GM12878 (cell line): ENCODE results near the gene TFR2. TPM values are rescaled to one million over a fixed set of nuclear protein-coding genes. Genes with fewer than 3 reads are reported as not detected.
"Not testable (repeated sequence)": the region's sequence is repeated elsewhere in the genome, so short reads cannot be mapped to it uniquely, and the experiment has no call there.

Experiments
- ATAC-seq: fragments of 200-7000 bp; cut with Tn5 transposase; 3 replicates; pipeline ENCODE4 v1.9.1; 2020; ENCODE audit warnings: mild to moderate bottlenecking, moderate library complexity
- BruUV-seq: library from RNA; stranded (reverse); fragments of 400-500 nt; replicated peaks from 2 replicates; lab custom pipeline; 2021; lab: Mats Ljungman, UMichigan
- CTCF ChIA-PET: fragments of 300-600 bp; sonication (Branson Sonifier 250); formaldehyde crosslinking; extraction: SDS; loops from one replicate; lab custom pipeline; 2021; ENCODE audit warnings: inconsistent platforms; lab: Yijun Ruan, JAX
- POLR2A ChIA-PET: fragments of 350-600 bp; formaldehyde crosslinking; extraction: SDS; loops from one replicate; lab custom pipeline; 2021; ENCODE audit warnings: inconsistent platforms; lab: Charles Lee
- RAD21 ChIA-PET: fragments of 300-600 bp; sonication (Branson Sonifier 250); formaldehyde crosslinking; loops from one replicate; lab custom pipeline; 2023; ENCODE audit warnings: antibody characterized with exemption; ENCODE audit not compliant: unreplicated experiment; lab: Charles Lee
- SMC1A ChIA-PET: fragments of 300-600 bp; sonication (Branson Sonifier 250); formaldehyde crosslinking; loops from one replicate; lab custom pipeline; 2023; ENCODE audit not compliant: unreplicated experiment, uncharacterized antibody; lab: Charles Lee
- DNase-seq: peaks from one replicate; pipeline ENCODE4 v3.0.0-alpha.2; 2011; ENCODE audit warnings: low read depth, low spot score
- FAIRE-seq: peaks from 3 replicates; lab custom pipeline; 2011; peaks lifted over from hg19 to GRCh38; lab: Jason Lieb, UNC
- H2AFZ ChIP-seq: 2 replicates; pipeline ENCODE4 v1.6.0; 2011; ENCODE audit warnings: low read depth, low read length, control low read depth; ENCODE audit not compliant: control insufficient read depth
- H3K27ac ChIP-seq: 2 replicates; pipeline ENCODE4 v1.5.1; 2011; ENCODE audit warnings: control low read depth; ENCODE audit not compliant: control insufficient read depth, insufficient read depth
- H3K27me3 ChIP-seq, 2 experiments: replicated peaks in 1 of 2; 2 replicates each; pipeline versions ENCODE4 v1.6.0 to v1.6.1; 2011; ENCODE audit warnings: low read length in 1 of 2; ENCODE audit not compliant: control insufficient read depth in 2 of 2, insufficient read depth in 2 of 2
- H3K36me3 ChIP-seq, 2 experiments: 2 replicates each; pipeline ENCODE4 v1.5.1; 2011; ENCODE audit warnings: low read length in 1 of 2; ENCODE audit not compliant: control insufficient read depth in 2 of 2, insufficient read depth in 2 of 2
- H3K4me1 ChIP-seq: 2 replicates; pipeline ENCODE4 v1.6.1; 2011; ENCODE audit warnings: mild to moderate bottlenecking, low read length, moderate library complexity, mixed read lengths; ENCODE audit not compliant: control insufficient read depth, insufficient read depth
- H3K4me2 ChIP-seq: 2 replicates; pipeline ENCODE4 v1.6.0; 2011; ENCODE audit warnings: control low read depth; ENCODE audit not compliant: control insufficient read depth, insufficient read depth
- H3K4me3 ChIP-seq: fragments of 200-600 bp; sonication (generic); 2 replicates; pipeline ENCODE4 v1.5.1; 2016
- H3K79me2 ChIP-seq: 2 replicates; pipeline ENCODE4 v1.6.0; 2011; ENCODE audit warnings: low read length; ENCODE audit not compliant: control insufficient read depth, insufficient read depth
- H3K9ac ChIP-seq: 2 replicates; pipeline ENCODE4 v1.8.0; 2011; ENCODE audit warnings: low read length, control low read depth, mixed read lengths; ENCODE audit not compliant: control insufficient read depth, insufficient read depth
- H3K9me3 ChIP-seq: replicated peaks from 3 replicates; pipeline ENCODE4 v1.5.1; 2011; ENCODE audit warnings: mild to moderate bottlenecking, low read length; ENCODE audit not compliant: control insufficient read depth, insufficient read depth
- H4K20me1 ChIP-seq: 2 replicates; pipeline ENCODE4 v1.6.0; 2011; ENCODE audit not compliant: control insufficient read depth, insufficient read depth
- BHLHE40 ChIP-seq, 2 experiments: fragments of 450-650 bp in 1 of 2; IDR thresholded peaks; 2 replicates each; pipeline ENCODE4 v1.6.1; 2011 to 2017; ENCODE audit warnings: low read depth in 2 of 2, borderline replicate concordance in 1 of 2, improper control_type of control experiment in 1 of 2, low read length in 1 of 2, mild to moderate bottlenecking in 1 of 2
- CEBPB ChIP-seq, 2 experiments: fragments of 150-350 bp in 1 of 2; IDR thresholded peaks; 2 replicates each; pipeline ENCODE4 v1.6.1; 2012 to 2014; ENCODE audit warnings: low read depth in 2 of 2, low read length in 2 of 2, borderline replicate concordance in 1 of 2, inconsistent platforms in 1 of 2
- EZH2 ChIP-seq: IDR thresholded peaks from 2 replicates; pipeline ENCODE4 v1.6.1; 2012; ENCODE audit warnings: low read depth, mild to moderate bottlenecking, control low read depth, inconsistent platforms, low read length, borderline replicate concordance; ENCODE audit not compliant: control insufficient read depth
- FOXM1 ChIP-seq: IDR thresholded peaks from 2 replicates; pipeline ENCODE4 v1.6.1; 2012; ENCODE audit warnings: low read depth, mild to moderate bottlenecking, inconsistent platforms, low read length, moderate library complexity
- NBN ChIP-seq: fragments of 450-650 bp; IDR thresholded peaks from 2 replicates; pipeline ENCODE4 v1.6.1; 2016
- NRF1 ChIP-seq: conservative IDR thresholded peaks from 2 replicates; pipeline ENCODE4 v1.6.1; 2011; ENCODE audit warnings: mild to moderate bottlenecking, low read depth, low read length, improper control_type of control experiment
- PAX8 ChIP-seq: fragments of 450-650 bp; IDR thresholded peaks from 2 replicates; pipeline ENCODE4 v1.6.1; 2017; ENCODE audit warnings: mild to moderate bottlenecking, moderate library complexity
- PML ChIP-seq: IDR thresholded peaks from 2 replicates; pipeline ENCODE4 v1.6.1; 2012; ENCODE audit warnings: low read length, inconsistent platforms
- POLR2A ChIP-seq: IDR thresholded peaks from 2 replicates; pipeline ENCODE4 v1.6.1; 2011; ENCODE audit warnings: low read depth, mild to moderate bottlenecking, low read length
- POLR2AphosphoS5 ChIP-seq: IDR thresholded peaks from 2 replicates; pipeline ENCODE4 v1.6.1; 2011; ENCODE audit warnings: mild to moderate bottlenecking, low read length, inconsistent platforms
- STAT1 ChIP-seq: fragments of 450-650 bp; conservative IDR thresholded peaks from 2 replicates; pipeline ENCODE4 v1.6.1; 2014; ENCODE audit warnings: antibody characterized with exemption, mild to moderate bottlenecking
- whole genome bisulfite sequencing: methylation state at CpG from one replicate; pipeline ENCODE4 v1.1.6; 2016; ENCODE audit warnings: low lambda C conversion rate; ENCODE audit not compliant: insufficient replicate concordance, insufficient coverage; ENCODE audit errors: missing lambda C conversion rate; 5-methylcytosine and 5-hydroxymethylcytosine counted together
- in situ Hi-C: fragments of 300-500 bp; cut with MboI; formaldehyde crosslinking; loops from 9 replicates; pipeline ENCODE4 v1.14.3; 2018; ENCODE audit warnings: mixed read lengths
- intact Hi-C: fragments of 100-400 bp; cut with micrococcal nuclease; formaldehyde crosslinking; loops from one replicate; pipeline ENCODE4 v1.14.2; 2022; ENCODE audit not compliant: unreplicated experiment
- polyA plus RNA-seq, 11 experiments: library from polyadenylated mRNA; depleted of rRNA in 4 of 11; unstranded in 6 of 11; stranded (reverse) in 5 of 11; fragments of >200 nt; fragmentation: Nextera tagmentation in 4 of 11; fragmentation: Illumina TruSeq in 1 of 11; extraction: Ambion mirVana in 4 of 11; extraction: Trizol in 1 of 11; gene quantifications; 1 replicate in 1 of 11; 2 replicates in 10 of 11; pipeline versions ENCODE4 v1.2.1 to v1.2.3, GENCODE V29; 2011 to 2016; ENCODE audit warnings: inconsistent platforms in 2 of 11, missing spikeins in 2 of 11, low read depth in 1 of 11
- total RNA-seq, 4 experiments: library from RNA; depleted of rRNA in 3 of 4; stranded (reverse); fragments of >200 nt in 3 of 4; fragmentation: Illumina TruSeq in 1 of 4; extraction: Trizol in 1 of 4; gene quantifications; 2 replicates each; pipeline versions ENCODE4 v1.2.1 to v1.2.3, GENCODE V29; 2013 to 2021
- TF ChIP-seq, protein P1 (sequence below): fragments of 450-650 bp; IDR thresholded peaks from 2 replicates; pipeline ENCODE4 v1.6.1; 2016; ENCODE audit warnings: mild to moderate bottlenecking
- TF ChIP-seq, protein P2 (sequence below): IDR thresholded peaks from 2 replicates; pipeline ENCODE4 v1.6.1; 2012; ENCODE audit warnings: low read depth, low read length, improper control_type of control experiment

TFR2 gene
- total and polyA plus RNA-seq, 10 of the 15 experiments (the other 5 are each of a cell fraction or from before 2014, with no cell fraction given), result 0.30 to 7.2 (median 1.8) TPM

- TF ChIP-seq EZH2 (no peak), PAX8 (no peak), NRF1 (no peak)
These were observed 28.7 kb upstream of the TFR2 start (continued) for GRCh38 chr7:100670074-100670473.

DNA sequence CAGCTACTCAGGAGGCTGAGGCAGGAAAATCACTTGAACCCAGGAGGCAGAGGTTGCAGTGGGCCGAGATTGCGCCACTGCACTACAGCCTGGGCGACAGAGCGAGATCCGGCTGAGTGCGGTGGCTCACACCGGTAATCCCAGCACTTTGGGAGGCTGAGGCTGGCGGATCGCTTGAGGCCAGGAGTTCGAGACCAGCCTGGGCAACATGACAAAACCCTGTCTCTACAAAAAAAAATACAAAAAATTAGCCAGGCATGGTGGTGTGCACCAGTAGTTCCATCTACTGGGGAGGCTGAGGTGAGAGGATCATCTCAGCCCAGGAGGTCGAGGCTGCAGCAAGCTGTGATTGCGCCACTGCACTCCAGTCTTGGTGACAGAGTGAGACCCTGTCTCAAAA is 27.8 kb upstream of the TFR2 start:
- BruUV-seq, result not testable (repeated sequence)
- WGBS, result 79% methylated on average over 12 of the region's 12 CpGs

GRCh38 chr7:100668069-100668449 is 26.7 kb upstream of the TFR2 start:
- BruUV-seq, result no TSS peak
- 92% methylated on average over 2 of the region's 2 CpGs for WGBS
- TF ChIP-seq NBN (no peak), STAT1 (no peak), POLR2A (no peak), CEBPB (IDR thresholded peaks at IDR 0.05; ENCODE audit: borderline replicate concordance in 1 of 2, low read depth in 2 of 2, low read length in 2 of 2) (no peak), PML (no peak), POLR2AphosphoS5 (no peak), BHLHE40 (IDR thresholded peaks at IDR 0.05; ENCODE audit: borderline replicate concordance in 1 of 2, low read depth in 2 of 2, low read length in 1 of 2) (no peak), FOXM1 (no peak)
- TF ChIP-seq, protein P1, sequence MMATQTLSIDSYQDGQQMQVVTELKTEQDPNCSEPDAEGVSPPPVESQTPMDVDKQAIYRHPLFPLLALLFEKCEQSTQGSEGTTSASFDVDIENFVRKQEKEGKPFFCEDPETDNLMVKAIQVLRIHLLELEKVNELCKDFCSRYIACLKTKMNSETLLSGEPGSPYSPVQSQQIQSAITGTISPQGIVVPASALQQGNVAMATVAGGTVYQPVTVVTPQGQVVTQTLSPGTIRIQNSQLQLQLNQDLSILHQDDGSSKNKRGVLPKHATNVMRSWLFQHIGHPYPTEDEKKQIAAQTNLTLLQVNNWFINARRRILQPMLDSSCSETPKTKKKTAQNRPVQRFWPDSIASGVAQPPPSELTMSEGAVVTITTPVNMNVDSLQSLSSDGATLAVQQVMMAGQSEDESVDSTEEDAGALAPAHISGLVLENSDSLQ, result no peak
- TF ChIP-seq, protein P2, sequence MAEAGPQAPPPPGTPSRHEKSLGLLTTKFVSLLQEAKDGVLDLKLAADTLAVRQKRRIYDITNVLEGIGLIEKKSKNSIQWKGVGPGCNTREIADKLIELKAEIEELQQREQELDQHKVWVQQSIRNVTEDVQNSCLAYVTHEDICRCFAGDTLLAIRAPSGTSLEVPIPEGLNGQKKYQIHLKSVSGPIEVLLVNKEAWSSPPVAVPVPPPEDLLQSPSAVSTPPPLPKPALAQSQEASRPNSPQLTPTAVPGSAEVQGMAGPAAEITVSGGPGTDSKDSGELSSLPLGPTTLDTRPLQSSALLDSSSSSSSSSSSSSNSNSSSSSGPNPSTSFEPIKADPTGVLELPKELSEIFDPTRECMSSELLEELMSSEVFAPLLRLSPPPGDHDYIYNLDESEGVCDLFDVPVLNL, result no peak

More for the DNA sequence above, 27.8 kb upstream of the TFR2 start:
- in situ Hi-C loops, H3K36me3 ChIP-seq, H3K4me2 ChIP-seq, H4K20me1 ChIP-seq, SMC1A ChIA-PET, H3K4me1 ChIP-seq, H3K4me3 ChIP-seq, POLR2A ChIA-PET, intact Hi-C loops, ATAC-seq, H3K9ac ChIP-seq, H3K27me3 ChIP-seq, FAIRE-seq, DNase-seq, H2AFZ ChIP-seq, H3K79me2 ChIP-seq, RAD21 ChIA-PET, H3K9me3 ChIP-seq, H3K27ac ChIP-seq: not testable (repeated sequence)
- CTCF ChIA-PET, result interaction anchor here (1.0 to 2.2 kb wide), 3 partner anchors 22 to 53 kb away, joined by 3 to 10 read pairs (median 6); partner anchors contain the start of gene POP7

More at GRCh38 chr7:100668069-100668449, 26.7 kb upstream of the TFR2 start:
- RAD21 ChIA-PET, result no interaction called here
- CTCF ChIA-PET, result interaction anchor here (0.8 to 2.2 kb wide), 4 partner anchors 11 to 38 kb away, joined by 3 to 10 read pairs (median 4); partner anchors contain the start of gene POP7
- Histone ChIP-seq H4K20me1 (no peaks in the 10 kb centered on the region), H2AFZ (no peak overlapping the region), H3K4me2 (no peak overlapping the region), H3K36me3 (no peaks in the 10 kb centered on the region), H3K4me1 (no peaks in the 10 kb centered on the region; the same call in 1 of the 2 replicates), H3K27ac (no peak overlapping the region), H3K27me3 (no peaks in the 10 kb centered on the region), H3K4me3 (no peak overlapping the region), H3K9ac (no peak overlapping the region), H3K79me2 (no peaks in the 10 kb centered on the region), H3K9me3 (no peaks in the 10 kb centered on the region)
- FAIRE-seq, result no peak
- POLR2A ChIA-PET, result interaction anchor here (0.6 kb wide), 1 partner anchor 184 kb away, joined by 4 read pairs; no protein-coding TSS in a partner anchor
- ATAC-seq, result no peak
- in situ Hi-C loops, result no loop called here
- SMC1A ChIA-PET, result interaction anchor here (1.2 kb wide), 1 partner anchor 38 kb away, joined by 3 read pairs; the partner anchor contains the start of gene POP7
- DNase-seq, result no peak
- intact Hi-C loops, result no loop called here
